Fibroblast of pulmonary artery (primary cell): ENCODE results near the gene AGMAT.

Experiments used
- DNase-seq: peaks from one replicate; pipeline ENCODE4 v3.0.0-alpha.2; 2010; ENCODE audit warnings: low read depth
- H3K4me3 ChIP-seq: replicated peaks from 2 replicates; pipeline ENCODE4 v1.5.1; 2011; ENCODE audit warnings: low read depth, mild to moderate bottlenecking, control low read depth, low read length, moderate library complexity
- TF ChIP-seq, protein P1 (sequence below): IDR thresholded peaks from 2 replicates; pipeline ENCODE4 v1.5.1; 2011; ENCODE audit warnings: mild to moderate bottlenecking, control low read depth, low read length, inconsistent platforms; ENCODE audit errors: missing control alignments

AGMAT gene

DNA sequence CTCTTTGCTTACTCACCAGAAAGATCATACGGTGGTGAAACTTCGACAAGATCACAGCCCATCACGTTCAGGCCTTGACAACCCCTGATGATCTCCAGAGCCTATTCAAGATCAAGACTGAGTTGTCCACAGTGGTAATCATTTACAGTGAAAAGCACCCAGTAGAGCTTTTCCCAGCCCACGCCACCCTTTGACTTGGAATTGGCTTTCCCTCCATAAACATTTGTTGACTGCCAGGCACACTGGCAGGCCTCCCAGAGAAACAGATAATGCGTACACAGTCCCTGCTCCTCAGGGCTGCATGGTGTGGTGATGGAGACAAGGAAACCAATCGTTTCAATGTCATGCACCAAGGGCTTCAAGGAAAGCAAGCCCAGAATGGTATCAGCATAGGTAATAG, 10.1 kb downstream of the AGMAT start:
- TF ChIP-seq, protein P1, sequence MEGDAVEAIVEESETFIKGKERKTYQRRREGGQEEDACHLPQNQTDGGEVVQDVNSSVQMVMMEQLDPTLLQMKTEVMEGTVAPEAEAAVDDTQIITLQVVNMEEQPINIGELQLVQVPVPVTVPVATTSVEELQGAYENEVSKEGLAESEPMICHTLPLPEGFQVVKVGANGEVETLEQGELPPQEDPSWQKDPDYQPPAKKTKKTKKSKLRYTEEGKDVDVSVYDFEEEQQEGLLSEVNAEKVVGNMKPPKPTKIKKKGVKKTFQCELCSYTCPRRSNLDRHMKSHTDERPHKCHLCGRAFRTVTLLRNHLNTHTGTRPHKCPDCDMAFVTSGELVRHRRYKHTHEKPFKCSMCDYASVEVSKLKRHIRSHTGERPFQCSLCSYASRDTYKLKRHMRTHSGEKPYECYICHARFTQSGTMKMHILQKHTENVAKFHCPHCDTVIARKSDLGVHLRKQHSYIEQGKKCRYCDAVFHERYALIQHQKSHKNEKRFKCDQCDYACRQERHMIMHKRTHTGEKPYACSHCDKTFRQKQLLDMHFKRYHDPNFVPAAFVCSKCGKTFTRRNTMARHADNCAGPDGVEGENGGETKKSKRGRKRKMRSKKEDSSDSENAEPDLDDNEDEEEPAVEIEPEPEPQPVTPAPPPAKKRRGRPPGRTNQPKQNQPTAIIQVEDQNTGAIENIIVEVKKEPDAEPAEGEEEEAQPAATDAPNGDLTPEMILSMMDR = no peak
- H3K4me3 ChIP-seq = no peak overlapping the region
- no peak for DNase-seq

DNA sequence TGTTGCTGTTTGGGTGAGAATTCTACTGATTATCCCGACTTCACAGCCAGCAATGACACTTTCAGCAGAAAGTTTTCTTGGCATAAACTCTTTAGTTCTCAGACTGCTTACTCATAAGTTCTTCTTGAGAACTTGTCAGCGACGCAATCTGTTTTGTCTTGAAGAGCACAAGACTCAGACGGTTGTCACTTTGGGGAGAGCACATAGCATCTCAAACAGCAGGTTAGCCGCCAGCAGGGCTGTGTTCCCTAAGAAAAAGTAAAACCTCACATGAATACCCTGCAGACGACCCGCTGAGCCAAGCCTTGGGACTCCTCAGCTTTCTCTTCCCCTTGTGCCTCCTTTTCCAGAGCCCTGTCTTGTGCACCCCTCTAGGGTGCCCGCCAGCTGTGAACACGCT, 11.4 kb downstream of the AGMAT start:
- TF ChIP-seq, protein P1 = no peak
- H3K4me3 ChIP-seq = no peak overlapping the region
- peak; percentile 41 for DNase-seq

DNA sequence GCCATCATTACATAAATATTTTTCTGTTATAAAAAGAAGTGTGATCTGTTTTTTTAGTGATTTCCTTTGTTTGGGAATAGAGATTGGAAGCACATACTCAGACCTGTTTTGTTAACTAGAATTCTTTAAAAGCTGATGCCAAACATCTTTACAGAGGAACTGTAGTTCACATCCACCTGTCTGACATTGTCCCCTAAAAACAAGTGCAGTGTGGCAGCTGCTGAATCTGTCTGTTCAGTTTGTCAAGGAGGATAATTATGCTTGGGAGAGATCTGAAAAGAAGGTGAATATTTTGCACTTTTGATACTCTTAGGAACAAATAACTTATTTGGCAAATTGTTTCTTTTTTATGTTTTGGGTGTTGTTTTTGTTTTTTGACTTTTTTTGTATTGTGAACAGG, 13.6 kb downstream of the AGMAT start:
- TF ChIP-seq, protein P1 = no peak
- no peak overlapping the region for H3K4me3 ChIP-seq

DNA sequence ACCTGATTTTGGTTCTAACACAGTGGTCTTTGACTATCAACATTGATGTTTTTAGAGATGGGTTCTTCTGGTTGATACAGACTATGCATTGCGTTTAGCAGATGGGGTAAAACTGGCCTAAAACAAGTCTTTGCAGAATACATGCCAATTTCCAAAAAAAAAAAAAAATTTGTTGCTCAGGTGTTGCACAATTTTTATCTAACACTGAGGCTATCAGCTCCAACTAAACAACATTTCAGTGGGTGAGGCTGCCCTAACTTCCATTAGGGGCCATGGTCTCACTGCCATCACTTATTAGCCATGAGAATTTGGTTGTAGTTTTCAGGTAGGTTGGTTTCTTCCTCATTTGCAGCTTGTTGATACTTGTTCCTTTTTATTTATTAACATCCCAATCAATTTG, 14.0 kb downstream of the AGMAT start:
- TF ChIP-seq, protein P1 = no peak
- no peak overlapping the region for H3K4me3 ChIP-seq
- DNase-seq = no peak

More for the DNA sequence above, 13.6 kb downstream of the AGMAT start:
- no peak for DNase-seq

DNA sequence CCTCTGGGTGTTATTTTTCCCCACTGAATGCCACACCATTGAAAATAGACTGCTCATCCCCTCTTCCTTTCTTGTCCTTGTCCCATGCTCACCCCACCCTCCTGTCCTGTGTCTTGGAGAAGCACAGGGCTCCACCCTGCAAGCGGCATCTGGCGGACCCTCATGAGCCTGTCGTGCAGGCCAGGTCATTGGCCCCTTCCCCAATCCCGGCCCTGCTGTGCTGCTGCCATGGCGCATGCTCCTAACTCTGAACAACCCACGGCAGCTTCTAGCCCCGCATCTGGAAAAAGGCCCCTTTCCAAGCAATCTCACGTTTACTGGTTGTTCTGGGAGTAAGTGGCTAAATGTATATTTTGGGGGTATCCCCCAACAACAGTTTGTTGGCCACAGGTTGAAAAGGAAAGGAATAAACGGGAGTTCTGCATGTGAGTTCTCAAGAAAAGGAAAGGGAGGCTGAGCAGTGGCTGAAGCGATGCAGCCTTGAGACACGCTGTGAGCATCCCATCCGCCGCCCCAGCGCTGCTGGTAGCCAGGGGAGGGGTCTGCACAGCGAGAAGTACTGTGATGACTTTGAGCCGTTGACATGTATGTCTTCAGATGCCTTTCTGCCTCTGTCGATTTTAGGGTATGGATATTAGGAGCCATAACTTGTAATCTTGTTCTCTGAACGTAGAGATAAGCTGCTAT, 16.3 kb downstream of the AGMAT start:
- TF ChIP-seq, protein P1 = no peak
- no peak for DNase-seq

DNA sequence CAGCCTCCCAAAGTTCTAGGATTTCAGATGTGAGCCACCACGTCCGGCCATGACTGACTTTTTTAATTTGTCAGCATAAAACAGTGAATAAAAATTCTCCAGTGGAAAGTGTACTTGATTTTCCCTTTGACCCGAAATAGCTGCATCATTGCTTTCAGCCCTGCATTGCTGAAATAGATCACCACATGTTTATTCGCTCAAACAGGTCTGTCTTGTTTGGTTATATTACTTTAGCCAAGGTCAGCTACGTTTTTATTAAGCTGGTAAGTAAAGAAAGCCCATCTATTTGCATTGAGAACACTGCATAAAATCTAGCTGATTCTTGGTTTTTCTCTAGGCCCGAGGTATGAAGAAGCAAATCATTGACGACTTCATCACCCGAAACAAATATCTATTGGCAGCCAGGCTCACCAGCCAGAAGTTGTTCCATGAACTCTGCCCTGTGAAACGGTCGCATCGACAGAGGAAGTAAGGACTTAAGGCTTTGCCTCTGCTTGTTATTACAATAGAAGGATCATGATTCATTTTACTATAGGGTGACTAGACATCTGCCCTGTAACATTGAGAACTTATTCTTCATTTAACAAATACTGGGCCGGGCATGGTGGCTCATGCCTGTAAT, 25.6 kb downstream of the AGMAT start:
- H3K4me3 ChIP-seq = no peak overlapping the region
- DNase-seq = no peak
- TF ChIP-seq, protein P1 = no peak

More for the DNA sequence above, 16.3 kb downstream of the AGMAT start:
- H3K4me3 ChIP-seq = no peak overlapping the region

DNA sequence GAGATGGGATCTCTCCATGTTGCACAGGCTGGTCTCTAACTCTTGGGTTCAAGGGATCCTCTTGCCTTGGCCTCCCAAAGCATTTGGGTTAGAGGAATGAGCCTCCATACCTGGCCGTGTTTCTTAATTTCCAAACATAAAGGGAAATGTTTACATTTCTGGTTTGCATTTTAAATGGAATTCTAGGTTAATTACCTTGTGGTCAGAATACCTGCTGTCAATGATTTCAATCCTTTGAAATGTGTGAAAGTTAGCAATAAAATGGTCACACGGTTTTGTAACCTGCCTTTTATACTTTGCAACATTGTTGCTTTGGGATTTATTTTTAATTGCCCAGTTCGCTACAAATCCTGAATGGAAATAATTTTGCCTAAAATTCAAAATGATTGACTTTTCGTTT, 26.3 kb downstream of the AGMAT start:
- no peak for DNase-seq
- TF ChIP-seq, protein P1 = no peak
- H3K4me3 ChIP-seq = no peak overlapping the region
